Left lung (tissue), 10 donors: ENCODE measurements around the gene LPCAT1. TPM values are rescaled to one million over a fixed set of nuclear protein-coding genes. Genes with fewer than 3 reads are reported as not detected.

Source experiments
- ATAC-seq: fragments of 200-7000 bp; cut with Tn5 transposase; one replicate; pipeline ENCODE4 v1.9.1; 2020; ENCODE audit warnings: moderate library complexity
- DNase-seq, 4 donors: peaks; one replicate each; pipeline ENCODE4 v3.0.0-alpha.2; 2013 to 2020
- H3K27ac ChIP-seq, 2 donors: fragments of 200-600 bp; sonication (generic) in 1 of 2; one replicate each; pipeline versions ENCODE4 v1.5.0 to v1.8.0; 2020 to 2021
- H3K27me3 ChIP-seq, 2 donors: fragments of 200-600 bp; sonication (generic) in 1 of 2; one replicate each; pipeline versions ENCODE4 v1.5.0 to v1.8.0; 2020 to 2021
- H3K36me3 ChIP-seq, 2 donors: fragments of 200-600 bp; sonication (generic) in 1 of 2; one replicate each; pipeline versions ENCODE4 v1.5.0 to v1.8.0; 2020 to 2021
- H3K4me1 ChIP-seq, 2 donors: fragments of 200-600 bp; one replicate each; pipeline ENCODE4 v1.8.0; 2021
- H3K4me3 ChIP-seq, 2 donors: fragments of 200-600 bp; sonication (generic) in 1 of 2; one replicate each; pipeline versions ENCODE4 v1.5.0 to v1.8.0; 2020 to 2021; ENCODE audit warnings: mild to moderate bottlenecking in 1 of 2
- H3K9me3 ChIP-seq, 2 donors: fragments of 200-600 bp; sonication (generic) in 1 of 2; one replicate each; pipeline versions ENCODE4 v1.5.0 to v1.8.0; 2020 to 2021
- intact Hi-C, 2 donors: fragments of 100-400 bp; cut with DNase I; formaldehyde crosslinking; loops; one replicate each; pipeline versions ENCODE4 v1.11.2 to v1.14.2; 2022
- polyA plus RNA-seq, 6 donors: library from polyadenylated mRNA; unstranded; fragments of 120-200 nt; gene quantifications; one replicate each; pipeline ENCODE4 v1.2.1, GENCODE V29; 2013; ENCODE audit not compliant: insufficient read length in 6 of 6
- total RNA-seq, 2 donors: library from RNA; stranded (reverse); fragmentation: NEBNext Ultra II Directional; extraction: Animal tissue kit (Norgen Biotek cat#: 25700); gene quantifications; one replicate each; pipeline ENCODE4 v1.2.1, GENCODE V29; 2021
- TF ChIP-seq, protein P1 (sequence below), 2 donors: fragments of 200-600 bp; sonication (generic) in 1 of 2; IDR thresholded peaks; one replicate each; pipeline versions ENCODE4 v1.5.0 to v1.8.0; 2021; ENCODE audit warnings: antibody characterized with exemption in 2 of 2
- donor health status: DM: no; HTN: yes; CAD: no.
- donor health status: DM: no; HTN: no; CAD: no.

LPCAT1 gene
- total and polyA plus RNA-seq, 8 donors = 106 to 751 (median 148) TPM

DNA sequence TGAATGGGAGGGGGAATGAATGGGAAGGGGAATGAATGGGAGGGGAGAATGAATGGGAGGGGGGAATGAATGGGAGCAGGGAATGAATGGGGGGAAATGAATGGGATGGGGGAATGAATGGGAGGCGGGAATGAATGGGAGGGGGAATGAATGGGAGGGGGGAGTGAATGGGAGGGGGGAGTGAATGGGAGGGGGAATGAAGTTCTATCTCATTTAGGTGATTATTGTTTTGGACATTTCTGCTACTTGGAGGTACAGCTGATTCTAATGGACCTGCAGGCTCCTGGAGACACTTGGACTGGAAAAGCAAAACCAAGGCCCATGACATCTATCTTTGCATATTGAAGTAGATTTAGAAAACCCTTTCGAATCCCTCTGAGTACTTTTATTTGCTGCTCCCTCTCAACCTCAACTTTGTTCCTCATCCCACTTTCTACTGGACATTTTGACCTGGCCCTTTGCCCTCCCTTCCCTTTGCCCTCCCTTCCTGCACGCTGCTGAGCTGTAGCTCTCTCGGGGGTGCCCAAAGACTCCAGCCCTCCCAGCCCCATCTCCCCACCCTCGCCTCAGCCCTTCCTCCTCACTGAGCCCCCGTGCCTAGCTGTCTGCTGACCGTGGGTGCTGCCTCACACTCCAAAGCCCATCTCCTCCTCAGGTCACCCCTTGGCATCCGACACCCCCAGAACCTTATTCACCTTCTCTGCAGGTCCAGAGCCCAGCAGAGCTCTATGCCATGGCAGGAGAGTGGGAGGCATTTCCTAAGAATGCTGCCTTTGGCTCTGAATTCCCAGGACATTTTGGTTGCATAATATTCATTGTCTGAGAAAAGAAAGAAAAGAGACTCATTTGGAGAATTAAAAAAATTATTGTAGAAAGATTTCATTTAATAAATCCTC is 19.9 kb upstream of the LPCAT1 start:
- no peaks in the 10 kb centered on the region for H3K27me3 ChIP-seq
- no peak overlapping the region for H3K4me3 ChIP-seq
- intact Hi-C loops = no loop called here
- peaks cover 4 to 11% of the 10 kb centered on the region in 2 donors for H3K4me1 ChIP-seq
- H3K9me3 ChIP-seq = no peaks in the 10 kb centered on the region
- TF ChIP-seq, protein P1, sequence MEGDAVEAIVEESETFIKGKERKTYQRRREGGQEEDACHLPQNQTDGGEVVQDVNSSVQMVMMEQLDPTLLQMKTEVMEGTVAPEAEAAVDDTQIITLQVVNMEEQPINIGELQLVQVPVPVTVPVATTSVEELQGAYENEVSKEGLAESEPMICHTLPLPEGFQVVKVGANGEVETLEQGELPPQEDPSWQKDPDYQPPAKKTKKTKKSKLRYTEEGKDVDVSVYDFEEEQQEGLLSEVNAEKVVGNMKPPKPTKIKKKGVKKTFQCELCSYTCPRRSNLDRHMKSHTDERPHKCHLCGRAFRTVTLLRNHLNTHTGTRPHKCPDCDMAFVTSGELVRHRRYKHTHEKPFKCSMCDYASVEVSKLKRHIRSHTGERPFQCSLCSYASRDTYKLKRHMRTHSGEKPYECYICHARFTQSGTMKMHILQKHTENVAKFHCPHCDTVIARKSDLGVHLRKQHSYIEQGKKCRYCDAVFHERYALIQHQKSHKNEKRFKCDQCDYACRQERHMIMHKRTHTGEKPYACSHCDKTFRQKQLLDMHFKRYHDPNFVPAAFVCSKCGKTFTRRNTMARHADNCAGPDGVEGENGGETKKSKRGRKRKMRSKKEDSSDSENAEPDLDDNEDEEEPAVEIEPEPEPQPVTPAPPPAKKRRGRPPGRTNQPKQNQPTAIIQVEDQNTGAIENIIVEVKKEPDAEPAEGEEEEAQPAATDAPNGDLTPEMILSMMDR (IDR thresholded peaks at IDR 0.05) = no peak
- ATAC-seq (no peak), DNase-seq (peak in 1 of 4 donors; percentile 33)
- H3K27ac ChIP-seq = peak overlapping the region; percentile 46 to 53
- no peaks in the 10 kb centered on the region for H3K36me3 ChIP-seq

DNA sequence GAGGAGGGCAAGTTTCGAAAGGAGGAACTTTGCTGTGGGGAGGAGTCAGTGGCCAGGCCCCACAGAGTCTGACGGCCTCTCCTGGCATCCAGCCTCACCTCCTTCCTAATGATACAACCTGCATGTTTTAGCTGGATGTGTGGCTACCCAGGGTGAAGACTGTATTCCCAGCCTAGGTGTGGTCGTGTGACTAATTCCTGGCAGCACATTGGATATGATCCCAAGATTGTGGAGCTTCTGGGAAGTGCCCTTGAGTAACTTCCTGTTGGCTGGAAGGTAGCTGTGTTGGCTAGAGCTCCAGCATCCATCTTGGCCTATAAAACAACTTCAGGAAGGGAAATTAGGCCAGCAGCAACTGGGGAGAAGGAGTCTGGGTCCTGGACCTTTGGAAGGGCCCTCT is 19.0 kb upstream of the LPCAT1 start:
- ATAC-seq (peak; percentile 75), DNase-seq (peak in 2 of 4 donors; percentile 79)
- TF ChIP-seq, protein P1 (IDR thresholded peaks at IDR 0.05) = no peak
- intact Hi-C loops = no loop called here
- peaks cover 4 to 11% of the 10 kb centered on the region in 2 donors for H3K4me1 ChIP-seq
- no peaks in the 10 kb centered on the region for H3K36me3 ChIP-seq
- H3K9me3 ChIP-seq = no peaks in the 10 kb centered on the region
- H3K27me3 ChIP-seq = no peaks in the 10 kb centered on the region
- no peak overlapping the region for H3K4me3 ChIP-seq
- H3K27ac ChIP-seq = peak overlapping the region; percentile 53 to 60

DNA sequence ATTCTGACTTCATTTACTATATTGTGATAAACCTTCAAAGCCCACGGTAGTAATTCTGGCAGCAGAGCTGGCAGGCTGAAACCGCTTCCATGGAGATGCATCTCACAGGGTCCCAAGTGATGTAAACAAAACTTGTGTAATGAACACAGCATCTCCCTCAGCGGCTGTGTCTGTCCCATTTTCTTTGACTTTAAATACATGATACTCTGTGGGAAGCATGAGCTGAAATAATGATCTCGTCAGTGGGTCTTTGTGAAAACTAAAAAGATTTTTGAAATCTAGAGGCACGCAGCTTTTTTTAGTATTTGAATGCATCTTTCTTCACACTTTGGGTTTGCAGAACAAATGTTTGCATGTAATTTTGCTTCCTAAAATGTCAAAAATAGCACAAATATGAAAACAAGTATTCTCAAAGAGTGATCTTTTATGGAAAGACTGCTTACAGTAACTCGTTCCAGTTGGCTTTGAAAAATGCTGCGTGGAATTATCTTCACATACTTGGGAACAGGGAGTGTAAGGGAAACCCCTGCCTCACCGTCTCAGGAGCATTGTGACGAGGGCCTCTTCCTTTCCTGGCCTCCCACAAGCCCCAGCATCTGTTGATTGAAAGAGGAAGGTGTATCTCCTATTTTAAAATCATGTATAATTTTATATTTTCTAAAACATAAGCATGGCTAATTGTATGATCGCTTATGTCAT is 18.1 kb upstream of the LPCAT1 start:
- TF ChIP-seq, protein P1 (IDR thresholded peaks at IDR 0.05) = no peak

DNA sequence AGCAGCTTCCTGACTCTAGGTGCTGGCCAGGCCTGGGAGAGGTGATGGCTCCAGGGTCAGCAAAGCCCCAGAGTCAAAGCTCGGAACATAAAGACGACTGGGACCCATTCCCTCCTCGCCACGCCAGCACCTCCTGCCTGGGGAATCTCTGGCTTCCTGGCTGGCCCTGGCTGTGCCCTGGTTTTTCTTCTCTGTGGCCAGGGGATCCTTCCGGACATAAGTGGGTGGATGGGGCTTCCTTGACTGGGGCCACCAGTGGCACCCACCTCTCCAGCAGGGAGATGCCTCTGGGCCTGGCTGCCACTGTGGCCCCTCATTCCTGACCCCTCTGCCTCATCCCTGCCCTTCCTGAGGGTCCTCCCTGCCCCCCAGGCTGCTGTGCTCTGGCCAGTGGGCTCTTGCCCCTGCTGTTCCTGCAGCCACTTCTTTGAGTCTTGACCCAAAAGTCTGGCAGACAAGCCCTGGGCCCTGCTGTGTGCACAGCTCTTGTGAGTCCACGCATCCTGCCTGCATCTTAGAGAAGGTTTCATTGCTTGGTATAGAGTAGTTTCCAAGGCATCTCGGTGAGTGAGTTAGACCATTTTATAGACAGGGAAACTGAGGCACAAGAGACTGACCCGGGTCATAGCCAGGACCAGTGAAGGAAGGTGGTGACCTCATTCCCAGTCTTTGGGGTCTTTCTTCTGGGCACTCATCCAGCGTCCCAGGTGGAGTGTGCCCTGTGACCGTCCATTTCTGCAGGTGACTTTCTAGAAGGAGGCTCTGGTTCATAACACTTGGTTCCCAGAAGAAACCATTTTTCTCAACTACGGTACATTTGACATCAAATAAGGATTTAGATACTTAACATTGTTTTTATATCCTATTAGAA is 17.3 kb upstream of the LPCAT1 start:
- Histone ChIP-seq H3K36me3 (no peaks in the 10 kb centered on the region), H3K27ac (peak overlapping the region in 1 of 2 donors; percentile 53), H3K4me3 (no peak overlapping the region), H3K27me3 (no peaks in the 10 kb centered on the region), H3K4me1 (peaks cover 4 to 23% of the 10 kb centered on the region in 2 donors), H3K9me3 (no peaks in the 10 kb centered on the region)
- TF ChIP-seq, protein P1 (IDR thresholded peaks at IDR 0.05) = no peak
- ATAC-seq = no peak
- DNase-seq = peak in 1 of 4 donors; percentile 67
- intact Hi-C loops = no loop called here

More for the DNA sequence above, 18.1 kb upstream of the LPCAT1 start:
- DNase-seq (peak in 1 of 4 donors; percentile 39), ATAC-seq (no peak)
- H3K4me3 ChIP-seq = no peak overlapping the region
- H3K9me3 ChIP-seq = no peaks in the 10 kb centered on the region
- H3K27ac ChIP-seq = peak overlapping the region; percentile 53 to 60
- intact Hi-C loops = no loop called here
- peaks cover 4 to 15% of the 10 kb centered on the region in 2 donors for H3K4me1 ChIP-seq
- no peaks in the 10 kb centered on the region for H3K27me3 ChIP-seq
- H3K36me3 ChIP-seq = no peaks in the 10 kb centered on the region
